DND-41 (cell line): ENCODE measurements around the gene CMTR1.
A peak's percentile ranks its signal among the peaks of the same experiment; 100 is the strongest.
"Not testable (repeated sequence)": the region's sequence is repeated elsewhere in the genome, so short reads cannot be mapped to it uniquely, and the experiment has no call there.

Experiments used
- ATAC-seq: fragments of 200-7000 bp; cut with Tn5 transposase; 3 replicates; pipeline ENCODE4 v1.9.1; 2021; ENCODE audit warnings: low read depth; ENCODE audit not compliant: insufficient read depth
- DNase-seq: peaks from one replicate; pipeline ENCODE4 v3.0.0-alpha.2; 2020
- H2AFZ ChIP-seq: 2 replicates; pipeline ENCODE4 v1.6.0; 2012; ENCODE audit warnings: low read depth, low read length
- H3K27ac ChIP-seq: 2 replicates; pipeline ENCODE4 v1.5.1; 2012; ENCODE audit warnings: low read length, inconsistent platforms
- H3K27me3 ChIP-seq: fragments of 200-600 bp; sonication (generic); 2 replicates; pipeline ENCODE4 v1.6.0; 2012; ENCODE audit warnings: low read length, mild to moderate bottlenecking, inconsistent platforms; ENCODE audit not compliant: insufficient read depth, poor library complexity
- H3K36me3 ChIP-seq: 2 replicates; pipeline ENCODE4 v1.5.1; 2012; ENCODE audit warnings: low read length, inconsistent platforms; ENCODE audit not compliant: insufficient read depth
- H3K4me1 ChIP-seq: 2 replicates; pipeline ENCODE4 v1.5.1; 2012; ENCODE audit warnings: mild to moderate bottlenecking, low read length; ENCODE audit not compliant: insufficient read depth
- H3K4me2 ChIP-seq: 2 replicates; pipeline ENCODE4 v1.6.0; 2012; ENCODE audit warnings: mild to moderate bottlenecking, moderate library complexity, low read length, inconsistent platforms; ENCODE audit not compliant: insufficient read depth
- H3K4me3 ChIP-seq, 2 experiments: fragments of 200-600 bp in 1 of 2; shearing (Covaris generic) in 1 of 2; 2 replicates each; pipeline ENCODE4 v1.5.1; 2012 to 2016; ENCODE audit warnings: inconsistent platforms in 2 of 2, low read length in 2 of 2, mild to moderate bottlenecking in 2 of 2, low read depth in 1 of 2, moderate library complexity in 1 of 2
- H3K79me2 ChIP-seq: 2 replicates; pipeline ENCODE4 v1.6.0; 2012; ENCODE audit warnings: low read length, inconsistent platforms; ENCODE audit not compliant: insufficient read depth
- H3K9ac ChIP-seq: 2 replicates; pipeline ENCODE4 v1.6.0; 2012; ENCODE audit warnings: low read depth, mild to moderate bottlenecking, inconsistent platforms, low read length, moderate library complexity
- H3K9me3 ChIP-seq: 2 replicates; pipeline ENCODE4 v1.5.1; 2012; ENCODE audit warnings: low read length, moderate library complexity, mild to moderate bottlenecking, inconsistent platforms; ENCODE audit not compliant: insufficient read depth, severe bottlenecking
- H4K20me1 ChIP-seq: 2 replicates; pipeline ENCODE4 v1.6.0; 2012; ENCODE audit warnings: low read length; ENCODE audit not compliant: insufficient read depth
- EZH2 ChIP-seq: IDR thresholded peaks from 3 replicates; pipeline ENCODE4 v1.6.1; 2012; ENCODE audit warnings: borderline replicate concordance, low read depth, mild to moderate bottlenecking, moderate library complexity, low read length, inconsistent platforms; ENCODE audit not compliant: severe bottlenecking
- TF ChIP-seq, protein P1 (sequence below): IDR thresholded peaks from 2 replicates; pipeline ENCODE4 v1.5.1; 2012; ENCODE audit warnings: borderline replicate concordance, low read length, moderate library complexity, mild to moderate bottlenecking; ENCODE audit not compliant: poor library complexity, severe bottlenecking; ENCODE audit errors: extremely low read depth

The CMTR1 gene

DNA sequence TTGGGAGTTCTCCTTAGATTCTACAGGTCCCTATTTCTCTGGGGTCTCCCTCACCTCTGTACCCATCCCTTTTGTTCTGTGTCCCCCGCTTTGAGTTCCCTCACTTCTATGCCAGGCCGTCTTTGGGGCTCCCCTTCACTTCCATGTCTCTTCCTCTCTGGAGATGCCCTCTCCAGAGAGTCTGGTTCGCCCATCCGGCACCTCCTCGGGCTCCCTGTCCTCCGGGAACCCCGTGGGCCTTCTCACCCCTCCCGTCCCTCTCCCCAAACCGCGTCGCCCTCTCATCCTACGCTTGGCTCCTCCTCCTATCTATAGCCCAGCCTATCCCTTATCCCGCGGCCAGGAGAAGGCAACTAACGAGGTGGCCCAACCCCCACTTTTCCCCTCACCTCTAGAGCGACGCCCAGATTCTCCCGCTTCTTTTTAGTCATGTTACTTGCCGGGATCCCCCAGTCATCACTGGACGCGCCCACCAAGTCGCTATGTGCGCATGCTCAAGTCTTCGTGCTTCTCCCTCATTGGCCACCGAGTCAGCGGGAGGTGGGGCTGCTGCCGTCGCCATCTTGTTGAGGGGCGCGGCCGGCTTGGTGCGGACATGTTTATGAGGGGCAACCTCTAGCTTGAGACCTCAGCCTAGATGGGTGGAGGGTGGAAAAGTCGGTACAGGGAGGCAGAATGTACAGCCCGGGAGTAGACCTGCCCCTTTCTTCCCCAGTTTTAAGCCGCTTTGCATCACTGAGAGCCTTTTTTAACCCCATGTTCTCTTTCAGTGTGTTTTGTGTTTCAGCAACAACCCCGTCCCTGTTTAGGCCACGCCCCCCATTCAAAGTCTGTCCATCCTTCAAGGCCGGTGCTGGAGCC is 66.6 kb downstream of the CMTR1 start, which contains the start of gene CCDC167:
TSS of gene CCDC167 (minus strand) at position 461 of the 861 bp plus-strand sequence. CDS start at position 431, 30 bp downstream.
- DNase-seq (peak; percentile 99), ATAC-seq (peak; percentile 92)
- no peaks in the 10 kb centered on the region for H4K20me1 ChIP-seq
- peaks cover 43% of the 10 kb centered on the region for H3K79me2 ChIP-seq
- no peaks in the 10 kb centered on the region for H3K27me3 ChIP-seq
- TF ChIP-seq, protein P1, sequence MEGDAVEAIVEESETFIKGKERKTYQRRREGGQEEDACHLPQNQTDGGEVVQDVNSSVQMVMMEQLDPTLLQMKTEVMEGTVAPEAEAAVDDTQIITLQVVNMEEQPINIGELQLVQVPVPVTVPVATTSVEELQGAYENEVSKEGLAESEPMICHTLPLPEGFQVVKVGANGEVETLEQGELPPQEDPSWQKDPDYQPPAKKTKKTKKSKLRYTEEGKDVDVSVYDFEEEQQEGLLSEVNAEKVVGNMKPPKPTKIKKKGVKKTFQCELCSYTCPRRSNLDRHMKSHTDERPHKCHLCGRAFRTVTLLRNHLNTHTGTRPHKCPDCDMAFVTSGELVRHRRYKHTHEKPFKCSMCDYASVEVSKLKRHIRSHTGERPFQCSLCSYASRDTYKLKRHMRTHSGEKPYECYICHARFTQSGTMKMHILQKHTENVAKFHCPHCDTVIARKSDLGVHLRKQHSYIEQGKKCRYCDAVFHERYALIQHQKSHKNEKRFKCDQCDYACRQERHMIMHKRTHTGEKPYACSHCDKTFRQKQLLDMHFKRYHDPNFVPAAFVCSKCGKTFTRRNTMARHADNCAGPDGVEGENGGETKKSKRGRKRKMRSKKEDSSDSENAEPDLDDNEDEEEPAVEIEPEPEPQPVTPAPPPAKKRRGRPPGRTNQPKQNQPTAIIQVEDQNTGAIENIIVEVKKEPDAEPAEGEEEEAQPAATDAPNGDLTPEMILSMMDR, result no peak
- TF ChIP-seq EZH2, result no peak
- H3K9me3 ChIP-seq, result no peaks in the 10 kb centered on the region
- peak within 1 kb of the TSS; percentile 65 for H3K4me2 ChIP-seq
- peak within 1 kb of the TSS; percentile 37 to 65 for H3K4me3 ChIP-seq
- H2AFZ ChIP-seq, result peak within 1 kb of the TSS; percentile 91
- H3K36me3 ChIP-seq, result 0 out of 2 replicates have a peak, but pooled peaks cover 4% of the 10 kb centered on the region
- peaks cover 48% of the 10 kb centered on the region for H3K4me1 ChIP-seq
- peak within 1 kb of the TSS; percentile 84 for H3K27ac ChIP-seq
- H3K9ac ChIP-seq, result peak within 1 kb of the TSS; percentile 71

DNA sequence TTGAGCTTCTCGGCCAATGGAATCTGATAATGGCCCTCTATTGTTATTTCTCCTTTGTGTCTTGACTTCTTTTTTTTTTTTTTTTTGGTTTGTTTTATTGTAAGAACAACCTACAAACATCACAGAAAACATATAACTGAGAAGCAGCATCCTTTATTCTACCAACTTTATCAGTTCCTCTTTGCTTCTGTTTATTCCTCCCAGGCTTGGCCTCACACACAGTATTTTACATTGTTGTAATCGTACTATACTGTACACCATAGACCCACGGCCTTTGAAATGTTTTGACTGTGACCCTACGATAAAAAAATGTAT is 67.2 kb downstream of the CMTR1 start:
- H3K9me3 ChIP-seq, result no peaks in the 10 kb centered on the region
- no peak for ATAC-seq
- H3K36me3 ChIP-seq, result 0 out of 2 replicates have a peak, but pooled peaks cover 4% of the 10 kb centered on the region
- peak overlapping the region; percentile 91 for H2AFZ ChIP-seq
- H4K20me1 ChIP-seq, result no peaks in the 10 kb centered on the region
- peak overlapping the region; percentile 70 for H3K27ac ChIP-seq
- H3K4me3 ChIP-seq, result peak overlapping the region in 1 of 2 experiments; percentile 65; a peak in 2 of 4 replicates
- H3K27me3 ChIP-seq, result no peaks in the 10 kb centered on the region
- no peak for DNase-seq
- peaks cover 48% of the 10 kb centered on the region for H3K4me1 ChIP-seq
- peak overlapping the region; percentile 71 for H3K9ac ChIP-seq
- peak overlapping the region; percentile 65 for H3K4me2 ChIP-seq
- peaks cover 39% of the 10 kb centered on the region for H3K79me2 ChIP-seq
- no peak for TF ChIP-seq EZH2
- TF ChIP-seq, protein P1, result no peak

DNA sequence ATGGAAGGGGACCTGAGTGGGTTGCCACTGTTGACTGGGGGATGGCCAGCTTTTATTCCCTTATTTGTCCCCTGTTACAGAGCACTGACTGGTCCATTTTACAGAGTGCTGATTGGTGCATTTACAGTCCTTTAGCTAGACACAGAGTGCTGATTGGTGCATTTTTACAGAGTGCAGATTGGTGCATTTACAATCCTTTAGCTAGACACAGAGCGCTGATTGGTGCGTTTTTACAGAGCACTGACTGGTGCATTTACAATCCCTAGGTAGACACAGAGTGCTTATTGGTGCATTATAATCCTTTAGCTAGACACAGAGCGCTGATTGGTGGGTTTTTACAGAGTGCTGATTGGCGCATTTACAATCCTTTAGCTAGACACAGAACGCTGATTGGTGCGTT is 67.9 kb downstream of the CMTR1 start:
- not testable (repeated sequence) for H3K9me3 ChIP-seq, H3K27ac ChIP-seq, H3K36me3 ChIP-seq, H3K27me3 ChIP-seq, H3K4me2 ChIP-seq, H2AFZ ChIP-seq, H3K4me3 ChIP-seq, ATAC-seq, DNase-seq, H3K9ac ChIP-seq, H4K20me1 ChIP-seq
- peaks cover 48% of the 10 kb centered on the region for H3K4me1 ChIP-seq
- peaks cover 32% of the 10 kb centered on the region for H3K79me2 ChIP-seq
